ENCODE results near the gene EMC8.

EMC8 gene

GRCh38 chr16:85730186-85730465, 69.2 kb downstream of the EMC8 start:
- no peak for DNase-seq (ENCODE audit: low read depth in 2 of 2)

GRCh38 chr16:85729452-85730185, 69.7 kb downstream of the EMC8 start:
- no peak for DNase-seq (ENCODE audit: low read depth in 2 of 2)

- no peak for DNase-seq (ENCODE audit: low read depth in 2 of 2)
Measured at GRCh38 chr16:85728879-85729278, 70.5 kb downstream of the EMC8 start.

All from stimulated activated CD4-positive, alpha-beta T cell treated with anti-CD3 and anti-CD28 coated beads, Interleukin-12 subunit alpha, Interleukin-12 subunit beta, amount 100 ng/mL, for 24 hours (primary cell).